Ureter (tissue), 1 donor: ENCODE measurements around the gene LMAN1L. TPM values are rescaled to one million over a fixed set of nuclear protein-coding genes. Genes with fewer than 3 reads are reported as not detected.

Experiments used
- DNase-seq: peaks from one replicate; pipeline ENCODE4 v3.0.0-alpha.2; 2020; ENCODE audit warnings: low spot score
- total RNA-seq: library from RNA; stranded (reverse); gene quantifications from one replicate; pipeline ENCODE4 v1.2.4, GENCODE V29; 2023
- donor health status: DM: yes; HTN: yes; CAD: no.

Gene LMAN1L
- total RNA-seq, 1 donor from 2014 or later: not detected

GRCh38 chr15:74837482-74838136 is 25.0 kb downstream of the LMAN1L start:
- DNase-seq: no peak

- no peak for DNase-seq
Measured at GRCh38 chr15:74838137-74838516, 25.5 kb downstream of the LMAN1L start.

- no peak for DNase-seq
Measured at GRCh38 chr15:74838746-74839525, 26.3 kb downstream of the LMAN1L start.

GRCh38 chr15:74839526-74840395 is 27.1 kb downstream of the LMAN1L start:
- no peak for DNase-seq

GRCh38 chr15:74840851-74841775 is 28.5 kb downstream of the LMAN1L start:
- DNase-seq: no peak

GRCh38 chr15:74841891-74842373 is 29.3 kb downstream of the LMAN1L start:
- DNase-seq: no peak

- DNase-seq: peak; percentile 91
Measured at GRCh38 chr15:74842581-74843444, 30.2 kb downstream of the LMAN1L start, which contains the start of gene ULK3. Gene ULK3 (minus strand): TSS chr15:74843156. CDS start chr15:74843105, 51 bp downstream.

- DNase-seq: no peak
Measured at GRCh38 chr15:74843445-74843828, 30.8 kb downstream of the LMAN1L start.

GRCh38 chr15:74843891-74844299 is 31.3 kb downstream of the LMAN1L start:
- DNase-seq: no peak

GRCh38 chr15:74844319-74845207 is 31.9 kb downstream of the LMAN1L start:
- DNase-seq: no peak

GRCh38 chr15:74845208-74845568 is 32.6 kb downstream of the LMAN1L start:
- DNase-seq: no peak

GRCh38 chr15:74845581-74845980 is 32.9 kb downstream of the LMAN1L start:
- no peak for DNase-seq

GRCh38 chr15:74847432-74847831 is 34.8 kb downstream of the LMAN1L start:
- no peak for DNase-seq

GRCh38 chr15:74850393-74850792 is 37.8 kb downstream of the LMAN1L start:
- no peak for DNase-seq

- no peak for DNase-seq
Measured at GRCh38 chr15:74851960-74852359, 39.3 kb downstream of the LMAN1L start.

- DNase-seq: no peak
Measured at GRCh38 chr15:74854453-74855022, 41.9 kb downstream of the LMAN1L start.

- no peak for DNase-seq
Measured at GRCh38 chr15:74855857-74856256, 43.2 kb downstream of the LMAN1L start.

- DNase-seq: no peak
Measured at GRCh38 chr15:74856537-74856936, 43.9 kb downstream of the LMAN1L start.
